ENCODE data around the gene NOVA1.
"Not testable (repeated sequence)": the region's sequence is repeated elsewhere in the genome, so short reads cannot be mapped to it uniquely, and the experiment has no call there.

NOVA1 gene

GRCh38 chr14:26597589-26598080 is at the start of gene NOVA1:
Gene NOVA1 (minus strand): TSS chr14:26598033. CDS start chr14:26597436, 597 bp downstream.
- no peak for DNase-seq (ENCODE audit: low read depth in 2 of 3, low spot score in 2 of 3)

GRCh38 chr14:26645057-26645456 is 47.2 kb upstream of the NOVA1 start:
- DNase-seq (ENCODE audit: low read depth in 2 of 3, low spot score in 2 of 3) = not testable (repeated sequence)

GRCh38 chr14:26636561-26636960 is 38.7 kb upstream of the NOVA1 start:
- DNase-seq (ENCODE audit: low read depth in 2 of 3, low spot score in 2 of 3) = no peak

GRCh38 chr14:26634946-26635345 is 37.1 kb upstream of the NOVA1 start:
- DNase-seq (ENCODE audit: low read depth in 2 of 3, low spot score in 2 of 3) = not testable (repeated sequence)

GRCh38 chr14:26626256-26626655 is 28.4 kb upstream of the NOVA1 start:
- DNase-seq (ENCODE audit: low read depth in 2 of 3, low spot score in 2 of 3) = no peak

GRCh38 chr14:26622611-26623010 is 24.8 kb upstream of the NOVA1 start:
- DNase-seq (ENCODE audit: low read depth in 2 of 3, low spot score in 2 of 3) = no peak

GRCh38 chr14:26621807-26622560 is 24.2 kb upstream of the NOVA1 start:
- DNase-seq (ENCODE audit: low read depth in 2 of 3, low spot score in 2 of 3) = no peak

GRCh38 chr14:26621364-26621763 is 23.5 kb upstream of the NOVA1 start:
- DNase-seq (ENCODE audit: low read depth in 2 of 3, low spot score in 2 of 3) = no peak

- no peak for DNase-seq (ENCODE audit: low read depth in 2 of 3, low spot score in 2 of 3)
These were observed 13.4 kb upstream of the NOVA1 start for GRCh38 chr14:26611259-26611658.

GRCh38 chr14:26606729-26607312 is 9.0 kb upstream of the NOVA1 start:
- DNase-seq (ENCODE audit: low read depth in 2 of 3, low spot score in 2 of 3) = no peak

- DNase-seq (ENCODE audit: low read depth in 2 of 3, low spot score in 2 of 3) = no peak
These were observed 7.8 kb upstream of the NOVA1 start for GRCh38 chr14:26605602-26606001.

- DNase-seq (ENCODE audit: low read depth in 2 of 3, low spot score in 2 of 3) = no peak
These were observed 5.1 kb upstream of the NOVA1 start for GRCh38 chr14:26602902-26603301.

GRCh38 chr14:26601856-26602255 is 4.0 kb upstream of the NOVA1 start:
- DNase-seq (ENCODE audit: low read depth in 2 of 3, low spot score in 2 of 3) = no peak

- no peak for DNase-seq (ENCODE audit: low read depth in 2 of 3, low spot score in 2 of 3)
These were observed 1.5 kb upstream of the NOVA1 start for GRCh38 chr14:26599291-26599690.

GRCh38 chr14:26598672-26599131 is 869 bp upstream of the NOVA1 start:
- no peak for DNase-seq (ENCODE audit: low read depth in 2 of 3, low spot score in 2 of 3)

- DNase-seq (ENCODE audit: low read depth in 2 of 3, low spot score in 2 of 3) = no peak
These were observed 343 bp upstream of the NOVA1 start for GRCh38 chr14:26598081-26598671.

GRCh38 chr14:26597071-26597588 is 703 bp downstream of the NOVA1 start:
- DNase-seq (ENCODE audit: low read depth in 2 of 3, low spot score in 2 of 3) = no peak

- no peak for DNase-seq (ENCODE audit: low read depth in 2 of 3, low spot score in 2 of 3)
These were observed 1.2 kb downstream of the NOVA1 start for GRCh38 chr14:26596543-26597061.

- no peak for DNase-seq (ENCODE audit: low read depth in 2 of 3, low spot score in 2 of 3)
These were observed 1.8 kb downstream of the NOVA1 start for GRCh38 chr14:26595926-26596542.

- no peak for DNase-seq (ENCODE audit: low read depth in 2 of 3, low spot score in 2 of 3)
These were observed 2.9 kb downstream of the NOVA1 start for GRCh38 chr14:26594756-26595545.

Data from activated CD8-positive, alpha-beta memory T cell treated with anti-CD3 and anti-CD28 coated beads for 48 hours (primary cell).